Activated CD4-positive, alpha-beta T cell treated with anti-CD3 and anti-CD28 coated beads, Interleukin-2, amount 50 U/mL, for 16 hours (primary cell): ENCODE results near the gene DLGAP4.
"Not testable (repeated sequence)": the region's sequence is repeated elsewhere in the genome, so short reads cannot be mapped to it uniquely, and the experiment has no call there.

Source experiments
- DNase-seq: peaks from one replicate; pipeline ENCODE4 v3.0.0-alpha.2; 2020

The DLGAP4 gene

GRCh38 chr20:36359668-36360406, 53.7 kb downstream of the DLGAP4 start:
- no peak for DNase-seq

- DNase-seq, result no peak
These were observed 54.3 kb downstream of the DLGAP4 start for GRCh38 chr20:36360429-36360828.

GRCh38 chr20:36361406-36361805, 55.3 kb downstream of the DLGAP4 start:
- no peak for DNase-seq

GRCh38 chr20:36362261-36362660, 56.1 kb downstream of the DLGAP4 start:
- DNase-seq, result no peak

- DNase-seq, result no peak
These were observed 57.0 kb downstream of the DLGAP4 start for GRCh38 chr20:36362978-36363713.

- no peak for DNase-seq
These were observed 58.4 kb downstream of the DLGAP4 start for GRCh38 chr20:36364506-36364905.

- DNase-seq, result no peak
These were observed 60.7 kb downstream of the DLGAP4 start for GRCh38 chr20:36366623-36367369.

GRCh38 chr20:36367370-36367745, 61.2 kb downstream of the DLGAP4 start:
- no peak for DNase-seq

GRCh38 chr20:36367907-36368799, 62.0 kb downstream of the DLGAP4 start:
- no peak for DNase-seq

- no peak for DNase-seq
These were observed 62.7 kb downstream of the DLGAP4 start for GRCh38 chr20:36368869-36369268.

- DNase-seq, result no peak
These were observed 63.6 kb downstream of the DLGAP4 start for GRCh38 chr20:36369739-36370138.

GRCh38 chr20:36370991-36371790, 65.1 kb downstream of the DLGAP4 start:
- DNase-seq, result no peak

GRCh38 chr20:36372666-36373065, 66.5 kb downstream of the DLGAP4 start:
- no peak for DNase-seq

- DNase-seq, result no peak
These were observed 67.0 kb downstream of the DLGAP4 start for GRCh38 chr20:36373089-36373488.

- DNase-seq, result no peak
These were observed 68.9 kb downstream of the DLGAP4 start for GRCh38 chr20:36374995-36375394.

GRCh38 chr20:36377348-36378326, 71.5 kb downstream of the DLGAP4 start:
- no peak for DNase-seq

- no peak for DNase-seq
These were observed 72.5 kb downstream of the DLGAP4 start for GRCh38 chr20:36378686-36379085.

- DNase-seq, result not testable (repeated sequence)
These were observed 73.8 kb downstream of the DLGAP4 start for GRCh38 chr20:36379914-36380313.

- peak; percentile 42 for DNase-seq
These were observed 78.0 kb downstream of the DLGAP4 start for GRCh38 chr20:36384022-36384619.

- DNase-seq, result no peak
These were observed 79.4 kb downstream of the DLGAP4 start for GRCh38 chr20:36385503-36385902.
